MCF 10A (cell line): ENCODE results near the gene RLN3. TPM values are rescaled to one million over a fixed set of nuclear protein-coding genes. Genes with fewer than 3 reads are reported as not detected.

Experiments
- BruUV-seq: library from RNA; stranded (reverse); fragments of 400-500 nt; replicated peaks from 2 replicates; lab custom pipeline; 2021; lab: Mats Ljungman, UMichigan
- CTCF ChIA-PET: fragments of 300-600 bp; sonication (Branson Sonifier 250); formaldehyde crosslinking; extraction: SDS; loops from one replicate; lab custom pipeline; 2021; ENCODE audit warnings: antibody characterized with exemption, inconsistent platforms; lab: Yijun Ruan, JAX
- POLR2A ChIA-PET: fragments of 300-600, 350-650 bp; sonication (Branson Sonifier 250); formaldehyde crosslinking; extraction: SDS; loops from one replicate; lab custom pipeline; 2020; ENCODE audit warnings: antibody characterized with exemption, inconsistent platforms; lab: Yijun Ruan, JAX
- DNase-seq: peaks from one replicate; pipeline ENCODE4 v3.0.0-alpha.2; 2018; ENCODE audit not compliant: unreplicated experiment
- H3K27ac Mint-ChIP-seq: one replicate; pipeline ENCODE4 v1.8.0; 2022; ENCODE audit warnings: mild to moderate bottlenecking, low read depth, mixed read lengths; ENCODE audit not compliant: unreplicated experiment
- H3K27me3 Mint-ChIP-seq: one replicate; pipeline ENCODE4 v1.8.0; 2022; ENCODE audit warnings: mixed read lengths; ENCODE audit not compliant: insufficient read depth, unreplicated experiment
- H3K36me3 Mint-ChIP-seq: one replicate; pipeline ENCODE4 v1.8.0; 2022; ENCODE audit warnings: mild to moderate bottlenecking, moderate library complexity, mixed read lengths; ENCODE audit not compliant: insufficient read depth, unreplicated experiment
- H3K4me1 Mint-ChIP-seq: one replicate; pipeline ENCODE4 v1.8.0; 2022; ENCODE audit warnings: mixed read lengths; ENCODE audit not compliant: insufficient read depth, unreplicated experiment
- H3K4me3 Mint-ChIP-seq: one replicate; pipeline ENCODE4 v1.8.0; 2022; ENCODE audit warnings: mild to moderate bottlenecking, moderate library complexity, mixed read lengths; ENCODE audit not compliant: unreplicated experiment
- H3K9me3 Mint-ChIP-seq: one replicate; pipeline ENCODE4 v1.8.0; 2022; ENCODE audit warnings: mixed read lengths; ENCODE audit not compliant: unreplicated experiment
- CTCF ChIP-seq: fragments of 200-600 bp; IDR thresholded peaks from one replicate; pipeline ENCODE4 v1.8.0; 2022; ENCODE audit warnings: antibody characterized with exemption, mild to moderate bottlenecking; ENCODE audit not compliant: unreplicated experiment
- intact Hi-C: fragments of 100-400 bp; cut with micrococcal nuclease; formaldehyde crosslinking; loops from 2 replicates; pipeline ENCODE4 v1.14.1; 2022
- total RNA-seq: library from RNA; stranded (reverse); gene quantifications from 2 replicates; pipeline ENCODE4 v1.2.3, GENCODE V29; 2022

The RLN3 gene
- total RNA-seq, 1 experiment from 2014 or later, result not detected

GRCh38 chr19:14054721-14055120, 26.8 kb downstream of the RLN3 start:
- no peak for TF ChIP-seq CTCF
- no peaks in the 10 kb centered on the region for H3K9me3 Mint-ChIP-seq
- peaks cover 20% of the 10 kb centered on the region for H3K27me3 Mint-ChIP-seq
- H3K4me1 Mint-ChIP-seq, result peaks cover 13% of the 10 kb centered on the region
- CTCF ChIA-PET, result interaction anchor here (1.2 kb wide), 1 partner anchor 23 kb away, joined by 6 read pairs; no protein-coding TSS in a partner anchor
- H3K36me3 Mint-ChIP-seq, result peaks cover 4% of the 10 kb centered on the region
- intact Hi-C loops, result no loop called here
- H3K4me3 Mint-ChIP-seq, result no peak overlapping the region
- no peak for DNase-seq
- POLR2A ChIA-PET, result no interaction called here
- H3K27ac Mint-ChIP-seq, result no peak overlapping the region
- BruUV-seq, result no TSS peak

- H3K36me3 Mint-ChIP-seq, result peaks cover 4% of the 10 kb centered on the region
- intact Hi-C loops, result no loop called here
Measured at GRCh38 chr19:14055396-14055795, 27.4 kb downstream of the RLN3 start.

GRCh38 chr19:14056069-14056666, 28.2 kb downstream of the RLN3 start:
- peaks cover 23% of the 10 kb centered on the region for H3K27me3 Mint-ChIP-seq
- intact Hi-C loops, result no loop called here
- H3K9me3 Mint-ChIP-seq, result no peaks in the 10 kb centered on the region
- no peak for TF ChIP-seq CTCF
- BruUV-seq, result no TSS peak
- H3K4me3 Mint-ChIP-seq, result no peak overlapping the region
- H3K4me1 Mint-ChIP-seq, result peaks cover 13% of the 10 kb centered on the region
- POLR2A ChIA-PET, result no interaction called here
- no peak for DNase-seq
- H3K36me3 Mint-ChIP-seq, result peaks cover 4% of the 10 kb centered on the region
- CTCF ChIA-PET, result interaction anchor here (0.6 to 1.9 kb wide), 2 partner anchors 17 to 187 kb away, joined by 3 to 9 read pairs; partner anchors contain the start of gene MISP3
- no peak overlapping the region for H3K27ac Mint-ChIP-seq

More at GRCh38 chr19:14055396-14055795, 27.4 kb downstream of the RLN3 start:
- ChIA-PET POLR2A (no interaction called here), CTCF (interaction anchor here (1.2 kb wide), 1 partner anchor 23 kb away, joined by 6 read pairs; no protein-coding TSS in a partner anchor)
- BruUV-seq, result no TSS peak
- TF ChIP-seq CTCF, result no peak
- Mint-ChIP-seq H3K27ac (no peak overlapping the region), H3K27me3 (peaks cover 23% of the 10 kb centered on the region), H3K4me3 (no peak overlapping the region), H3K4me1 (peaks cover 13% of the 10 kb centered on the region), H3K9me3 (no peaks in the 10 kb centered on the region)
- no peak for DNase-seq

GRCh38 chr19:14056741-14057356, 28.9 kb downstream of the RLN3 start:
- DNase-seq, result no peak
- H3K27ac Mint-ChIP-seq, result no peak overlapping the region
- no TSS peak for BruUV-seq
- POLR2A ChIA-PET, result no interaction called here
- H3K36me3 Mint-ChIP-seq, result peaks cover 4% of the 10 kb centered on the region
- no peak overlapping the region for H3K4me3 Mint-ChIP-seq
- CTCF ChIA-PET, result interaction anchor here (0.6 to 1.9 kb wide), 6 partner anchors 8 to 188 kb away, joined by 3 to 9 read pairs (median 3); partner anchors contain the start of gene MISP3
- H3K9me3 Mint-ChIP-seq, result no peaks in the 10 kb centered on the region
- peaks cover 23% of the 10 kb centered on the region for H3K27me3 Mint-ChIP-seq
- intact Hi-C loops, result no loop called here
- no peak for TF ChIP-seq CTCF
- H3K4me1 Mint-ChIP-seq, result peaks cover 13% of the 10 kb centered on the region
